ENCODE results near the gene NOP14. TPM values are rescaled to one million over a fixed set of nuclear protein-coding genes. Genes with fewer than 3 reads are reported as not detected.

NOP14 gene
- total and polyA plus RNA-seq, 2 donors (not counting 3 experiments of a cell fraction or from before 2014, with no cell fraction given), result 9.5 to 45.2 TPM

- peaks cover 4% of the 10 kb centered on the region for H3K79me2 ChIP-seq (ENCODE audit: control insufficient read depth, insufficient read depth, low read length)
- DNase-seq (ENCODE audit: low read depth, low spot score), result peak; percentile 55
- no peak overlapping the region for H3K4me2 ChIP-seq (ENCODE audit: insufficient read depth, low read length)
- no peaks in the 10 kb centered on the region for H3K9me1 ChIP-seq (replicated peaks; ENCODE audit: control insufficient read depth, extremely low read depth, insufficient read depth, low read length)
- POLR2A ChIA-PET, result no interaction called here
- CTCF ChIA-PET, result interaction anchor here (1.9 kb wide), 1 partner anchor 7 kb away, joined by 4 read pairs; no protein-coding TSS in a partner anchor
- peaks cover 14% of the 10 kb centered on the region for H3K4me1 ChIP-seq (ENCODE audit: control insufficient read depth, extremely low read depth, insufficient read depth, low read length)
- H3K9ac ChIP-seq (replicated peaks; ENCODE audit: extremely low read depth, insufficient read depth, low read length), result peak overlapping the region; percentile 19
- dilution Hi-C loops (cut with MboI; ENCODE audit: extremely low pct_ligation_motif_present, low sequenced_read_pairs) (no loop called here), intact Hi-C loops (cut with micrococcal nuclease) (loop anchor here (10.0 kb wide), 1 partner anchor 554 kb away; the partner anchor contains the start of genes CFAP99 and ZFYVE28)
- H3K9me3 ChIP-seq (replicated peaks; ENCODE audit: control insufficient read depth, insufficient read depth, low read length), result no peaks in the 10 kb centered on the region
- no peaks in the 10 kb centered on the region for H4K20me1 ChIP-seq (replicated peaks; ENCODE audit: control insufficient read depth, extremely low read depth, insufficient read depth, low read length)
- H2AFZ ChIP-seq (ENCODE audit: low read depth, low read length), result no peak overlapping the region
- H3K27me3 ChIP-seq (ENCODE audit: control insufficient read depth in 2 of 2, insufficient read depth in 2 of 2, low read length in 2 of 2), result no peaks in the 10 kb centered on the region
- no peak for TF ChIP-seq MAX (IDR thresholded peaks at IDR 0.05; ENCODE audit: insufficient read depth, insufficient read length)
- no peak for TF ChIP-seq GATA2 (IDR thresholded peaks at IDR 0.05; ENCODE audit: insufficient read depth, insufficient read length, low read depth, low read length)
- no peak for TF ChIP-seq CTCF (IDR thresholded peaks at IDR 0.05; ENCODE audit: extremely low read depth in 1 of 2, insufficient read depth in 1 of 2, low read depth in 1 of 2, low read length in 2 of 2)
- TF ChIP-seq EZH2 (IDR thresholded peaks at IDR 0.05; ENCODE audit: borderline replicate concordance, low read depth, low read length, severe bottlenecking), result no peak
- no peak for TF ChIP-seq MYC (IDR thresholded peaks at IDR 0.05; ENCODE audit: low read depth, low read length)
- no peak for TF ChIP-seq POLR2A (IDR thresholded peaks at IDR 0.05; ENCODE audit: low read depth, low read length)
- no peak for TF ChIP-seq POLR2AphosphoS5 (IDR thresholded peaks at IDR 0.05; ENCODE audit: insufficient read depth, low read depth, low read length)
- TF ChIP-seq JUN (IDR thresholded peaks at IDR 0.05; ENCODE audit: borderline replicate concordance, insufficient read depth, insufficient read length, low read depth), result no peak
- TF ChIP-seq FOS (IDR thresholded peaks at IDR 0.05; ENCODE audit: borderline replicate concordance, insufficient read depth, low read length), result no peak
- H3K36me3 ChIP-seq (ENCODE audit: control insufficient read depth in 2 of 2, extremely low read depth in 1 of 2, insufficient read depth in 2 of 2, low read length in 2 of 2), result no peaks in the 10 kb centered on the region
- no peak overlapping the region for H3K4me3 ChIP-seq (replicated peaks in 1 of 3; ENCODE audit: insufficient read depth in 1 of 3, low read depth in 1 of 3, low read length in 3 of 3)
- no peak overlapping the region for H3K27ac ChIP-seq (ENCODE audit: insufficient read depth, low read depth, low read length)
- FAIRE-seq, result peak; percentile 85
- no TSS peak for BruUV-seq (replicated peaks)
Observed at GRCh38 chr4:2968381-2968780, 5.2 kb upstream of the NOP14 start.

All from endothelial cell of umbilical vein (primary cell).